GM20431 (cell line): ENCODE results near the gene SLC39A11.
"Not testable (repeated sequence)": the region's sequence is repeated elsewhere in the genome, so short reads cannot be mapped to it uniquely, and the experiment has no call there.

Experiments used
- in situ Hi-C: fragments of 300-500 bp; cut with MseI, MboI; formaldehyde crosslinking; loops from one replicate; pipeline ENCODE4 v1.15.0; 2020; ENCODE audit warnings: low sequenced_read_pairs; ENCODE audit not compliant: unreplicated experiment

SLC39A11 gene

GRCh38 chr17:72937254-72937653 lies 155.2 kb downstream of the SLC39A11 start:
- in situ Hi-C loops = not testable (repeated sequence)

- in situ Hi-C loops = no loop called here
Observed at GRCh38 chr17:72935984-72936383, 156.5 kb downstream of the SLC39A11 start.

GRCh38 chr17:72934927-72935326 lies 157.6 kb downstream of the SLC39A11 start:
- in situ Hi-C loops = no loop called here

- in situ Hi-C loops = no loop called here
Observed at GRCh38 chr17:72931635-72932034, 160.9 kb downstream of the SLC39A11 start.

- in situ Hi-C loops = no loop called here
Observed at GRCh38 chr17:72931163-72931562, 161.3 kb downstream of the SLC39A11 start.

- in situ Hi-C loops = no loop called here
Observed at GRCh38 chr17:72930031-72930430, 162.5 kb downstream of the SLC39A11 start.

- in situ Hi-C loops = no loop called here
Observed at GRCh38 chr17:72928454-72929136, 163.9 kb downstream of the SLC39A11 start.

- in situ Hi-C loops = no loop called here
Observed at GRCh38 chr17:72927760-72928159, 164.7 kb downstream of the SLC39A11 start.

GRCh38 chr17:72927146-72927545 lies 165.3 kb downstream of the SLC39A11 start:
- in situ Hi-C loops = no loop called here

- in situ Hi-C loops = no loop called here
Observed at GRCh38 chr17:72926171-72926570, 166.3 kb downstream of the SLC39A11 start.

GRCh38 chr17:72924196-72924595 lies 168.3 kb downstream of the SLC39A11 start:
- in situ Hi-C loops = no loop called here

GRCh38 chr17:72922219-72922618 lies 170.3 kb downstream of the SLC39A11 start:
- in situ Hi-C loops = no loop called here

- in situ Hi-C loops = no loop called here
Observed at GRCh38 chr17:72921347-72922054, 171.0 kb downstream of the SLC39A11 start.

GRCh38 chr17:72920513-72920912 lies 172.0 kb downstream of the SLC39A11 start:
- in situ Hi-C loops = no loop called here

GRCh38 chr17:72916991-72917390 lies 175.5 kb downstream of the SLC39A11 start:
- in situ Hi-C loops = no loop called here

GRCh38 chr17:72915625-72916081 lies 176.8 kb downstream of the SLC39A11 start:
- in situ Hi-C loops = no loop called here

- in situ Hi-C loops = no loop called here
Observed at GRCh38 chr17:72913142-72913682, 179.3 kb downstream of the SLC39A11 start.

GRCh38 chr17:72906306-72906705 lies 186.2 kb downstream of the SLC39A11 start:
- in situ Hi-C loops = no loop called here

- in situ Hi-C loops = no loop called here
Observed at GRCh38 chr17:72903522-72903921, 189.0 kb downstream of the SLC39A11 start.

- in situ Hi-C loops = no loop called here
Observed at GRCh38 chr17:72901657-72902056, 190.8 kb downstream of the SLC39A11 start.

GRCh38 chr17:72901083-72901482 lies 191.4 kb downstream of the SLC39A11 start:
- in situ Hi-C loops = no loop called here
